Heart left ventricle (tissue), 13 donors: ENCODE results near the gene VPS39.

ENCODE experiments used
- CTCF ChIP-seq, 12 donors: fragments of 200-600 bp; sonication (generic) in 4 of 12; IDR thresholded peaks; one replicate each; pipeline versions ENCODE4 v1.5.0 to v1.8.0; 2018 to 2022; ENCODE audit warnings: antibody characterized with exemption in 12 of 12, mild to moderate bottlenecking in 5 of 12
- POLR2A ChIP-seq, 2 donors: fragments of 450-650 bp; IDR thresholded peaks; one replicate each; pipeline ENCODE4 v1.6.1; 2017; ENCODE audit warnings: antibody characterized with exemption in 2 of 2, mild to moderate bottlenecking in 2 of 2, moderate library complexity in 2 of 2
- donor health status: ischemic (EF 13 %, LVEDD 7.1; RV severe dilation, severe dysfunction).
- donor health status: DM: no; HTN: yes; CAD: no.
- donor health status: DM: no; HTN: no; CAD: no.
- donor health status: ischemic (EF 25% LVEDD 6.9; RV normal size, moderate dysfunction).
- donor health status: ischemic (EF 25% LVEDD 5.7; RV mildly dilated, moderate dysfunction).
- donor health status: ischemic (EF 35%, LVEDD 5.7; RV mildly dilated, moderate dysfunction).
- donor health status: nonischemic (EF 11% LVEDD 7.7; RV severe dilation, severe dysfunction).
- donor health status: DM: yes; HTN: yes; CAD: no.
- donor health status: PGD.
- donor health status: ischemic (EF 29% LVEDD 5.4; RV normal size, mild dysfunction).
- donor health status: nonischemic (EF 23%, LVEDD 6.1; RV moderate dilation, normal function).

DNA sequence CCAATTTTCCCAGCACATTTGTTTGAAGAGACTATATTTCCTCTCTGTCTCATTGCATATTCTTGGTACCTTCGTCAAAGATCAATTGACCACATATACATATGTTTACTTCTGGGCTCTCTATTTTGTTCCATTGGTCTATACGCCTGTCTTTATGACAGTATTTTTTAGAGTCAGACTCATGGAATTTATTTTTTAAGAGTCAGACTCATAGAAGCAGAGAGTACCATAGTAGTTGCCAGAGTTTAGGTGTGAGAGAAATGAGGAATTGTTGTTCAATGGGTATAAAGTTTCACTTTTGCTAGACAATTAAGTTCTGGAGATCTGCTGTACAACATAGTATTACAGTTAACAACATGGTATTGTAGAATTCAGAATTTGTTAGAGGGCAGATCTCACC, 78.7 kb downstream of the VPS39 start:
- no peak for TF ChIP-seq CTCF (IDR thresholded peaks at IDR 0.05)
- no peak for TF ChIP-seq POLR2A (IDR thresholded peaks at IDR 0.05)
